ENCODE results near the gene SUMF1. TPM values are rescaled to one million over a fixed set of nuclear protein-coding genes. Genes with fewer than 3 reads are reported as not detected.

The SUMF1 gene
- total and polyA plus RNA-seq, 2 of the 13 experiments (the other 11 are each of a cell fraction or from before 2014, with no cell fraction given), result 18.5 to 28.9 TPM

DNA sequence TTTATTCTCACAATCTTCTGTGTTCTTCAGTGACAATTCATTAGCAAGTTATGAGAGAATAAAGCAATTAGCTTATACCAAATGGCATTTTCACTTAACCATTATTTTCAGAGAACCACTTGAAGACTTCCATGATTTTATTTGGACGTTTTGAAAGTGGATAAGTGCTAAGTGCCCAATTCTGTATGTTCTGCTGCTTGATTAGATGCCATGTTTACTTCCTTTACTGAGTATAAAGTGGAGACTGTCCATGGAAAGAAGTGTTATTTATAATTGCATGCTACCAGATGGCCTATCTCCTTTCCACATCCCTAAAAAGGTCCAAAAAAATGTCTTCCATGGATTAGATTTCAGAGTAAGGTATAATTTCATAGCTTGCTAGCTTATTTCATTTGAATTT lies 69.6 kb downstream of the SUMF1 start:
- BruUV-seq (replicated peaks), result no TSS peak
- H3K27ac ChIP-seq (ENCODE audit: extremely low read length, insufficient read depth, low read length), result no peak overlapping the region
- POLR2A ChIA-PET, result no interaction called here
- CTCF ChIA-PET (ENCODE audit: low intra/inter-chr PET ratio, low total read pairs), result no interaction called here
- no peak overlapping the region for H3K4me3 ChIP-seq (replicated peaks in 1 of 3; ENCODE audit: insufficient read depth in 1 of 3, low read depth in 2 of 3, low read length in 3 of 3)
- no peak overlapping the region for H3K4me2 ChIP-seq (ENCODE audit: low read depth, low read length)
- no peak overlapping the region for H2AFZ ChIP-seq (ENCODE audit: low read length)
- H4K20me1 ChIP-seq (ENCODE audit: insufficient read depth, low read length), result no peaks in the 10 kb centered on the region
- no peaks in the 10 kb centered on the region for H3K4me1 ChIP-seq (ENCODE audit: insufficient read depth, low read length)
- H3K79me2 ChIP-seq (ENCODE audit: insufficient read depth, low read length), result no peaks in the 10 kb centered on the region
- in situ Hi-C loops (cut with HindIII; ENCODE audit: extremely low pct_ligation_motif_present, low pct_unique_long_range_greater_than_20kb) (no loop called here), intact Hi-C loops (cut with micrococcal nuclease; ENCODE audit: unreplicated experiment) (no loop called here)
- H3K9me3 ChIP-seq (ENCODE audit: low read length), result no peaks in the 10 kb centered on the region
- no peak overlapping the region for H3K9ac ChIP-seq (ENCODE audit: insufficient read depth, low read depth, low read length)
- DNase-seq (ENCODE audit: low spot score) (no peak), FAIRE-seq (no peak), ATAC-seq (no peak)
- WGBS (ENCODE audit: low lambda C conversion rate), result 58% methylated on average over 1 of the region's 1 CpG
- H3K36me3 ChIP-seq (replicated peaks in 1 of 2; ENCODE audit: control insufficient read depth in 1 of 2, insufficient read depth in 2 of 2, low read length in 2 of 2), result peaks cover 0 to 13% of the 10 kb centered on the region in 2 experiments; a peak in 2 of 5 replicates
- H3K27me3 ChIP-seq (ENCODE audit: control insufficient read depth in 1 of 2, insufficient read depth in 2 of 2, low read length in 2 of 2), result no peaks in the 10 kb centered on the region
- TF ChIP-seq ATF4 (CRISPR knock-in tag; IDR thresholded peaks at IDR 0.05) (no peak), ZBTB34 (CRISPR knock-in tag; IDR thresholded peaks at IDR 0.05) (no peak), MEIS1 (CRISPR knock-in tag; IDR thresholded peaks at IDR 0.05; ENCODE audit: borderline replicate concordance) (no peak), NR2C2 (CRISPR knock-in tag; IDR thresholded peaks at IDR 0.05; ENCODE audit: borderline replicate concordance) (no peak), NCOA5 (CRISPR knock-in tag; IDR thresholded peaks at IDR 0.05) (no peak), MTF2 (CRISPR knock-in tag; IDR thresholded peaks at IDR 0.05; ENCODE audit: borderline replicate concordance) (no peak), ZNF281 (CRISPR knock-in tag; IDR thresholded peaks at IDR 0.05; ENCODE audit: borderline replicate concordance) (no peak), HBP1 (CRISPR knock-in tag; IDR thresholded peaks at IDR 0.05; ENCODE audit: low read depth) (no peak), ZNF629 (CRISPR knock-in tag; conservative IDR thresholded peaks at IDR 0.05) (no peak)
- TF ChIP-seq, protein P1, sequence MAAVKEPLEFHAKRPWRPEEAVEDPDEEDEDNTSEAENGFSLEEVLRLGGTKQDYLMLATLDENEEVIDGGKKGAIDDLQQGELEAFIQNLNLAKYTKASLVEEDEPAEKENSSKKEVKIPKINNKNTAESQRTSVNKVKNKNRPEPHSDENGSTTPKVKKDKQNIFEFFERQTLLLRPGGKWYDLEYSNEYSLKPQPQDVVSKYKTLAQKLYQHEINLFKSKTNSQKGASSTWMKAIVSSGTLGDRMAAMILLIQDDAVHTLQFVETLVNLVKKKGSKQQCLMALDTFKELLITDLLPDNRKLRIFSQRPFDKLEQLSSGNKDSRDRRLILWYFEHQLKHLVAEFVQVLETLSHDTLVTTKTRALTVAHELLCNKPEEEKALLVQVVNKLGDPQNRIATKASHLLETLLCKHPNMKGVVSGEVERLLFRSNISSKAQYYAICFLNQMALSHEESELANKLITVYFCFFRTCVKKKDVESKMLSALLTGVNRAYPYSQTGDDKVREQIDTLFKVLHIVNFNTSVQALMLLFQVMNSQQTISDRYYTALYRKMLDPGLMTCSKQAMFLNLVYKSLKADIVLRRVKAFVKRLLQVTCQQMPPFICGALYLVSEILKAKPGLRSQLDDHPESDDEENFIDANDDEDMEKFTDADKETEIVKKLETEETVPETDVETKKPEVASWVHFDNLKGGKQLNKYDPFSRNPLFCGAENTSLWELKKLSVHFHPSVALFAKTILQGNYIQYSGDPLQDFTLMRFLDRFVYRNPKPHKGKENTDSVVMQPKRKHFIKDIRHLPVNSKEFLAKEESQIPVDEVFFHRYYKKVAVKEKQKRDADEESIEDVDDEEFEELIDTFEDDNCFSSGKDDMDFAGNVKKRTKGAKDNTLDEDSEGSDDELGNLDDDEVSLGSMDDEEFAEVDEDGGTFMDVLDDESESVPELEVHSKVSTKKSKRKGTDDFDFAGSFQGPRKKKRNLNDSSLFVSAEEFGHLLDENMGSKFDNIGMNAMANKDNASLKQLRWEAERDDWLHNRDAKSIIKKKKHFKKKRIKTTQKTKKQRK (IDR thresholded peaks at IDR 0.05; ENCODE audit: low read length), result no peak
